OCI-LY7 (cell line): ENCODE data around the gene PLCB1. TPM values are rescaled to one million over a fixed set of nuclear protein-coding genes. Genes with fewer than 3 reads are reported as not detected.

Experiments
- BruUV-seq: library from RNA; stranded (reverse); fragments of 400-500 nt; replicated peaks from 2 replicates; lab custom pipeline; 2021; lab: Mats Ljungman, UMichigan
- CTCF ChIA-PET: fragments of 300-600 bp; sonication (Branson Sonifier 250); formaldehyde crosslinking; loops from one replicate; lab custom pipeline; 2022; ENCODE audit warnings: antibody characterized with exemption; ENCODE audit not compliant: unreplicated experiment; lab: Charles Lee
- POLR2A ChIA-PET: fragments of 300-600 bp; sonication (Branson Sonifier 250); formaldehyde crosslinking; loops from one replicate; lab custom pipeline; 2022; ENCODE audit warnings: antibody characterized with exemption; lab: Charles Lee
- DNase-seq: peaks from one replicate; pipeline ENCODE4 v3.0.0-alpha.2; 2015; ENCODE audit warnings: low spot score
- H2AFZ ChIP-seq: fragments of 200-600 bp; sonication (generic), shearing (Covaris generic); 2 replicates; pipeline ENCODE4 v1.6.1; 2014; ENCODE audit warnings: mild to moderate bottlenecking, antibody characterized with exemption, low read length, moderate library complexity
- H3K27ac ChIP-seq: fragments of 200-600 bp; sonication (generic); 2 replicates; pipeline ENCODE4 v1.5.1; 2014; ENCODE audit warnings: mixed run types, low read depth, mild to moderate bottlenecking, moderate library complexity, low read length, inconsistent platforms; ENCODE audit not compliant: poor library complexity, severe bottlenecking
- H3K36me3 ChIP-seq: fragments of 200-600 bp; sonication (generic); 2 replicates; pipeline ENCODE4 v1.6.1; 2014; ENCODE audit warnings: mild to moderate bottlenecking, antibody characterized with exemption, low read length, moderate library complexity, mixed read lengths; ENCODE audit not compliant: insufficient read depth
- H3K4me1 ChIP-seq: fragments of 200-600 bp; sonication (generic); 2 replicates; pipeline ENCODE4 v1.5.1; 2014; ENCODE audit warnings: mild to moderate bottlenecking, low read length; ENCODE audit not compliant: insufficient read depth, poor library complexity, severe bottlenecking
- H3K4me2 ChIP-seq: fragments of 200-600 bp; sonication (generic); 2 replicates; pipeline ENCODE4 v1.6.1; 2014; ENCODE audit warnings: mild to moderate bottlenecking, low read length
- H3K4me3 ChIP-seq: fragments of 200-600 bp; sonication (generic); 2 replicates; pipeline ENCODE4 v1.5.1; 2014; ENCODE audit warnings: mild to moderate bottlenecking, low read depth, low read length; ENCODE audit not compliant: poor library complexity, severe bottlenecking
- H3K79me2 ChIP-seq: fragments of 200-600 bp; sonication (generic); 2 replicates; pipeline ENCODE4 v1.6.1; 2016; ENCODE audit warnings: low read depth, mild to moderate bottlenecking, low read length, moderate library complexity, mixed read lengths; ENCODE audit not compliant: insufficient read depth
- H3K9me2 ChIP-seq: fragments of 200-600 bp; sonication (generic); 2 replicates; pipeline ENCODE4 v1.6.1; 2016; ENCODE audit warnings: mild to moderate bottlenecking, low read length, mixed read lengths; ENCODE audit not compliant: insufficient read depth
- H3K9me3 ChIP-seq: fragments of 200-600 bp; sonication (generic); 2 replicates; pipeline ENCODE4 v1.6.1; 2014; ENCODE audit warnings: mild to moderate bottlenecking, mixed run types, low read length, mixed read lengths
- H4K20me1 ChIP-seq: fragments of 200-600 bp; sonication (generic); 2 replicates; pipeline ENCODE4 v1.6.1; 2014; ENCODE audit warnings: mild to moderate bottlenecking, antibody characterized with exemption, low read length, moderate library complexity, mixed read lengths; ENCODE audit not compliant: insufficient read depth
- CTCF ChIP-seq: fragments of 200-600 bp; sonication (generic); conservative IDR thresholded peaks from 2 replicates; pipeline ENCODE4 v1.5.1; 2014; ENCODE audit warnings: mild to moderate bottlenecking, antibody characterized with exemption, low read length, moderate library complexity, mixed read lengths
- EZH2phosphoT487 ChIP-seq: fragments of 200-600 bp; sonication (generic); IDR thresholded peaks from 2 replicates; pipeline ENCODE4 v1.6.1; 2018; ENCODE audit warnings: low read depth, borderline replicate concordance, mild to moderate bottlenecking, mixed run types, antibody characterized with exemption, low read length, moderate library complexity, mixed read lengths
- intact Hi-C: fragments of 100-400 bp; cut with micrococcal nuclease; formaldehyde crosslinking; loops from one replicate; pipeline ENCODE4 v1.10.0; 2022; ENCODE audit not compliant: unreplicated experiment
- total RNA-seq, 2 experiments: library from RNA; depleted of rRNA in 1 of 2; stranded (reverse); fragments of >200 nt in 1 of 2; shearing (Covaris generic) in 1 of 2; gene quantifications; 2 replicates each; pipeline ENCODE4 v1.2.3, GENCODE V29; 2014 to 2022

The PLCB1 gene
- total RNA-seq, 2 experiments from 2014 or later: 14.6 to 30.5 TPM

GRCh38 chr20:8305449-8305978 is 173.4 kb downstream of the PLCB1 start:
- H3K9me3 ChIP-seq: no peaks in the 10 kb centered on the region
- intact Hi-C loops: loop anchor here (5.0 to 10.0 kb wide), 4 partner anchors 147 to 417 kb away; partner anchors contain the start of gene PLCB1
- DNase-seq: peak; percentile 86
- H3K4me2 ChIP-seq: 0 out of 2 replicates have a peak overlapping the region, but pooled peaks have one; percentile 11
- H3K4me3 ChIP-seq: no peak overlapping the region
- H3K79me2 ChIP-seq: no peaks in the 10 kb centered on the region
- ChIA-PET CTCF (no interaction called here), POLR2A (no interaction called here)
- no peaks in the 10 kb centered on the region for H3K9me2 ChIP-seq
- no peaks in the 10 kb centered on the region for H4K20me1 ChIP-seq
- no peak overlapping the region for H3K27ac ChIP-seq
- no peaks in the 10 kb centered on the region for H3K36me3 ChIP-seq
- no TSS peak for BruUV-seq
- H2AFZ ChIP-seq: no peak overlapping the region; the same call in 1 of the 2 replicates
- H3K4me1 ChIP-seq: peaks cover 7% of the 10 kb centered on the region
- TF ChIP-seq CTCF (peak; percentile 93), EZH2phosphoT487 (no peak)

GRCh38 chr20:8306937-8307336 is 174.9 kb downstream of the PLCB1 start:
- Histone ChIP-seq H2AFZ (no peak overlapping the region), H3K36me3 (no peaks in the 10 kb centered on the region), H4K20me1 (no peaks in the 10 kb centered on the region), H3K79me2 (no peaks in the 10 kb centered on the region), H3K4me2 (no peak overlapping the region), H3K4me1 (peaks cover 7% of the 10 kb centered on the region), H3K9me3 (no peaks in the 10 kb centered on the region), H3K4me3 (no peak overlapping the region), H3K27ac (no peak overlapping the region), H3K9me2 (no peaks in the 10 kb centered on the region)
- intact Hi-C loops: loop anchor here (5.0 to 10.0 kb wide), 4 partner anchors 145 to 415 kb away; partner anchors contain the start of gene PLCB1
- ChIA-PET CTCF (no interaction called here), POLR2A (interaction anchor here (0.9 to 1.2 kb wide), 2 partner anchors 9 to 276 kb away, joined by 3 read pairs; no protein-coding TSS in a partner anchor)
- TF ChIP-seq CTCF: no peak
- no peak for TF ChIP-seq EZH2phosphoT487
- DNase-seq: no peak
- no TSS peak for BruUV-seq

- Histone ChIP-seq H3K79me2 (no peaks in the 10 kb centered on the region), H3K36me3 (no peaks in the 10 kb centered on the region), H3K9me2 (no peaks in the 10 kb centered on the region), H4K20me1 (no peaks in the 10 kb centered on the region), H3K4me1 (peaks cover 7% of the 10 kb centered on the region), H2AFZ (no peak overlapping the region), H3K4me3 (no peak overlapping the region), H3K9me3 (no peaks in the 10 kb centered on the region), H3K4me2 (no peak overlapping the region), H3K27ac (no peak overlapping the region)
- DNase-seq: no peak
- CTCF ChIA-PET: no interaction called here
- intact Hi-C loops: loop anchor here (5.0 to 10.0 kb wide), 4 partner anchors 143 to 413 kb away; partner anchors contain the start of gene PLCB1
- no TSS peak for BruUV-seq
- POLR2A ChIA-PET: interaction anchor here (0.6 kb wide), 1 partner anchor 23 kb away, joined by 3 read pairs; no protein-coding TSS in a partner anchor
- TF ChIP-seq EZH2phosphoT487: no peak
- no peak for TF ChIP-seq CTCF
Observed at GRCh38 chr20:8309634-8310033, 177.6 kb downstream of the PLCB1 start.
